ACC112 (cell line): ENCODE results near the gene PPM1J.

ENCODE experiments used
- H2AFZ ChIP-seq: fragments of 200-600 bp; sonication (generic); one replicate; pipeline ENCODE4 v1.6.0; 2017; ENCODE audit warnings: antibody characterized with exemption, low read length; ENCODE audit not compliant: unreplicated experiment
- H3K27ac ChIP-seq: fragments of 200-600 bp; sonication (generic); 2 replicates; pipeline ENCODE4 v1.5.1; 2014; ENCODE audit warnings: low read depth, mild to moderate bottlenecking, antibody characterized with exemption, low read length, moderate library complexity
- H3K27me3 ChIP-seq: fragments of 200-600 bp; sonication (generic); 2 replicates; pipeline ENCODE4 v1.6.1; 2014; ENCODE audit warnings: mild to moderate bottlenecking, antibody characterized with exemption, low read length, moderate library complexity, mixed read lengths; ENCODE audit not compliant: insufficient read depth
- H3K36me3 ChIP-seq: fragments of 200-600 bp; sonication (generic); 2 replicates; pipeline ENCODE4 v1.6.1; 2016; ENCODE audit warnings: mild to moderate bottlenecking, antibody characterized with exemption, low read length, moderate library complexity, mixed read lengths; ENCODE audit not compliant: insufficient read depth
- H3K4me1 ChIP-seq: fragments of 200-600 bp; sonication (generic); one replicate; pipeline ENCODE4 v1.6.1; 2016; ENCODE audit warnings: low read length, mixed read lengths; ENCODE audit not compliant: insufficient read depth, unreplicated experiment, control insufficient read depth
- H3K4me3 ChIP-seq: fragments of 200-600 bp; sonication (generic); 2 replicates; pipeline ENCODE4 v1.5.1; 2014; ENCODE audit warnings: mild to moderate bottlenecking, low read depth, low read length
- H3K79me2 ChIP-seq: fragments of 200-600 bp; sonication (generic); one replicate; pipeline ENCODE4 v1.6.0; 2016; ENCODE audit warnings: low read length; ENCODE audit not compliant: control insufficient read depth, unreplicated experiment, insufficient read depth

Gene PPM1J

DNA sequence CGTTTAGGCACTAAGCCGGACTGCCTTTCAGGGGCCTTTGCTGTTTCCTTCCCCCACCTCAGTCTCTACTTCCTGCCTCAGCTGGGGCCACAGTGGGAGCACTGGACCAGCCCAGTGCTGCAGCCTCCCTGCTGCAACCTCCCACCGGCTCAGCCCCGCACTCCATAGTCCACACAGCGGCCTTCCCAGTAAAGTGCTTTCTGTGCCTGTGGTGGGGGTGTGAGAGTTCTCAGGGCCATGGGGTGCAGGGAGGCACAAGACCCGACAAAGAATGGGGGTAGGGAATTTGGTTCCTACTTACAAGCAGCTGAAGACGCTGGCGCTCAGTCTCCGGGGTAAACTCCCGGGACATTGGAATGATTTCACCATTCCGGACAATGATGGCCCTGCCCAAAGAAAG lies 3.5 kb downstream of the PPM1J start:
- no peaks in the 10 kb centered on the region for H3K36me3 ChIP-seq
- peaks cover 6% of the 10 kb centered on the region for H3K79me2 ChIP-seq
- no peaks in the 10 kb centered on the region for H3K27me3 ChIP-seq
- H3K4me1 ChIP-seq, result peaks cover 8% of the 10 kb centered on the region
- H3K27ac ChIP-seq, result no peak overlapping the region
- no peak overlapping the region for H3K4me3 ChIP-seq
- H2AFZ ChIP-seq, result no peak overlapping the region

DNA sequence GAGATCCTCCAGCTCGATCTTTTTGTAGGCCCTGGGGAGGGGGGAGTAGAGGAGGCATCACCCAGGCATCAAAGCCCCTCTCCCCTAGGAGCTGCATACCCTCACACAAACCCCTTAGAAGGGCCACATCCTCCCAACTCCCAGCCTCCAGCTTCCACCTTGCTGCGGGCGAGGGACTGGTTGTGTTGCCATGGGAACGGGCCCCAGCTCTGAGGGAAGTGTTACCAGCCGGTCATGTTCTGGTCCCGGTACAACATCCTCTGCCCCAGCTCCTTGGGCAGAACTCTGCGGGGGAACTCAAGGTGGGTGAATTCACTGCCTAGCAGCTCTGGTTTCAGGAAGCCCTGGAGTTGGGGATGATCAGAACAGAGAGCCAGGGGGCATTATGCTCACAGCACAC lies 4.1 kb downstream of the PPM1J start:
- no peaks in the 10 kb centered on the region for H3K27me3 ChIP-seq

DNA sequence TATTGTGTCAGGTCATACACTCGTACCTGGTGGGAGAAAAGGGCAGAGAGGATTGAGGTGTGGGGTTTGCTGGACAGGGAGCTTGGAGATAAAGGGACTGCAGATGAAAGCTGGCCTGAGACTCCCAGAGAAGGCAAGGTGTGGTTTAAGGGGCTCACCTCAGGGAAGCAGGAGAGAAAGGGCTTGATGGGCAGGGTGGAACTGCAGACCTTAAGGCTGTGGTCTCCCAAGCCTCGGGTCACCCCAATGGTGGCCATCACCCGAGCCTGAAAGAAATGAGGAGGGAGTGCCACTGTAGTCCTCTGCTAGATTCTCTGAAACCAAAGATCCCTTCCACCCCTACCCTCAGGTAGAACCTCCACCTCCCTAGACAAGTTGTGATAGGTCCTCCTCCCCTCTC lies 4.5 kb downstream of the PPM1J start:
- H3K36me3 ChIP-seq, result no peaks in the 10 kb centered on the region
- no peaks in the 10 kb centered on the region for H3K27me3 ChIP-seq
- H3K4me3 ChIP-seq, result no peak overlapping the region
- peaks cover 17% of the 10 kb centered on the region for H3K79me2 ChIP-seq
- no peak overlapping the region for H3K27ac ChIP-seq
- no peak overlapping the region for H2AFZ ChIP-seq
- peaks cover 8% of the 10 kb centered on the region for H3K4me1 ChIP-seq

More for the DNA sequence above, 4.1 kb downstream of the PPM1J start:
- Histone ChIP-seq H3K4me1 (peaks cover 8% of the 10 kb centered on the region), H3K27ac (no peak overlapping the region), H3K79me2 (peaks cover 12% of the 10 kb centered on the region), H2AFZ (no peak overlapping the region), H3K4me3 (no peak overlapping the region), H3K36me3 (no peaks in the 10 kb centered on the region)

DNA sequence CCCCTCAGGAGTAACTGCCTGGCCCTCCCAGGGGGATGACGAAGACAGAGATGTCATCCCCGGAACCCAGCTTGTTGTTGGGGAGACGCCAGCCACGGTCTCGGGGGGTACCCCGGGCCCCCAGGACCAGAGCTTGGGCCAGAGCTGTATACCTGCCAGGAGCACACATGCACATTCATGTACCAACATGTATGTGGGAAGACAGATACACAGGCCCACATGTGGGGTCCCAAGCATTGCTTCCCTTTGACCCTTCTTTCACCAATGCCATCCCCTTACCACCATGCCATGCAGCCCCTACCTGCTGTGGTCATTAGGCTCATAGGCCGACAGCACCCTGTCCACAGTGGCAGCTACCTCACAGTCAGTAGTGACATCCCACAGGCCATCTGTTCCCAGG lies 5.0 kb downstream of the PPM1J start:
- Histone ChIP-seq H3K27me3 (no peaks in the 10 kb centered on the region), H3K4me1 (peaks cover 8% of the 10 kb centered on the region), H3K27ac (no peak overlapping the region)

DNA sequence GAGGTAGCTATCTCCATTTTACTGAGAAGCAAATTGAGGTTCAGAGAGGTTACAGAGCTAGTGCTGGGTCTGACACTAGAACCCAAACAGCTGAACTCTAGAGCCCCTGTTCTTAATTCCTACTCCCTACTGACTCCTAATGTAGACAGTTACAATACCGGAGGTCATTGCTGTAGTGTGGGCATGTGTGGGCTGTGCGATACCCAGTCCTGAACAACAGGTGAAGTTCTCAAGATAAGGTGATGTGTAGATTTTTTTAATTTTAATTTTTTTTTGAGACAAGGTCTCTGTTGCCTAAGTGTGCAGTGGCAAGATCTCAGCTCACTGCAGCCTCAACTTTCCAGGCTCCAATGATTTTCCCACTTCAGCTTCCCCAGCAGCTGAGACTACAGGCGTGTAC lies 6.6 kb downstream of the PPM1J start:
- Histone ChIP-seq H3K36me3 (no peaks in the 10 kb centered on the region), H3K4me1 (peaks cover 21% of the 10 kb centered on the region), H3K79me2 (peaks cover 34% of the 10 kb centered on the region), H3K27ac (no peak overlapping the region), H3K4me3 (no peak overlapping the region), H3K27me3 (no peaks in the 10 kb centered on the region), H2AFZ (no peak overlapping the region)

More for the DNA sequence above, 5.0 kb downstream of the PPM1J start:
- Histone ChIP-seq H3K79me2 (peaks cover 19% of the 10 kb centered on the region), H3K36me3 (no peaks in the 10 kb centered on the region), H2AFZ (no peak overlapping the region), H3K4me3 (no peak overlapping the region)

DNA sequence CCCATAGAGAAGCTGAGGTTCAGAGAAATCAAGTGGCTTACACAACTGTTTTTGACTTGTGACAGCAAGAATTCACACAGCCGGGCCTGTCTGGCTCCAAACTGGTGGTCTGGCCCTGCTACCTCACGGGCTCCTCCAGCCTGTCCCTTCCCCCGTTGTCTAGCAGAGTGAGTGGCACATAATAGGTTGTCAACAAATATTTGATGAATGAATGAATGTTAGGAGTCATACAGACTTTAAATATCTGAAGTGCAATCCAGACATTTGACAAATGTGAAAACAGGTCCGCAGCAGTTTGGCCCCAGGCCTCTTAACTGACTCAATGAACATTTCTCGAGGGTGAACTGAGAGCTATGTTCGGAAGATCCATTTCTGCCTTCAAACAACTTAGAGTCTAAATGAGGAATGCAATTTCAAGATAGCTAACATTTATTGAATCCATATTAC lies 7.1 kb downstream of the PPM1J start:
- Histone ChIP-seq H3K4me3 (peak overlapping the region; percentile 91), H3K27ac (no peak overlapping the region), H3K27me3 (no peaks in the 10 kb centered on the region), H3K36me3 (no peaks in the 10 kb centered on the region), H3K79me2 (peaks cover 38% of the 10 kb centered on the region), H3K4me1 (peaks cover 21% of the 10 kb centered on the region), H2AFZ (peak overlapping the region; percentile 10)

DNA sequence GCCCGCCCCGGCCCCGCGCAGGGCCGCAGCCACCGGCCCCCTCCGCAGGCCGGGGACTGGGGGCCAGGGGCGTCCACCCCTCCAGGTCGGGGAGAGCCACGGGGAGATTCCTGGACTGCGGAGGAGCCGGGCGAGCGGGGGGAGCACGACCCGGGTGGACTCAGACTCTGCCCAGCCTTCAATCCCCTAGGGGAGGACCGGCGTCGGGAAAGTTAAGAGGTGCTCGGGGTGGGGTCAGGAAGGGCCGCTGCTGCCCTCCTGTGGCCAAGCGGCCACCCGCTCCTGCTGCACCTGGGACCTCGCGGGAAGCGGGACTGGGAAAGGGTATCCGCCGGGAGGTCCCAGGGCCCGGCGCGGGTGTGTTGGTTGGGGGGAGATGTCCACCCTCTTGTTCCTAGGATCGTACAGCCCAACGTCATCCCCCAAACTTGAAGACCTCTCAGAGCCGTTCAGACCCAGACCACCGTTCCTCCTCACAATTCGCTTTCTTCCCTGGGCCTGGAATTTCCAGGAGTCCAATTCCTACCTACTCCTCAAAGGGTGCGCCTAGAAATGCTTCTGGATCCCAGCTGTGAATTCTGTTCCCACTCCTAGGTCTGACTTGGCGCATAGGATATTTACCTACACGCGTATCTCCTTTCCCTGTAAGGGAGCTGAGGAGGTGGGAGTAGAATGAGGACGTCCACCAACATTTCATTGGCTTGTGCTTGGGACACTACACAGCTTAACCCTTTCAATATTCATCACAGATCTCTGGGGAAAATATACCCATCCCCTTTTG lies 7.7 kb downstream of the PPM1J start:
- Histone ChIP-seq H3K4me1 (peaks cover 24% of the 10 kb centered on the region), H2AFZ (peak overlapping the region; percentile 78), H3K4me3 (peak overlapping the region; percentile 91), H3K36me3 (no peaks in the 10 kb centered on the region), H3K79me2 (peaks cover 44% of the 10 kb centered on the region), H3K27ac (no peak overlapping the region), H3K27me3 (no peaks in the 10 kb centered on the region)

DNA sequence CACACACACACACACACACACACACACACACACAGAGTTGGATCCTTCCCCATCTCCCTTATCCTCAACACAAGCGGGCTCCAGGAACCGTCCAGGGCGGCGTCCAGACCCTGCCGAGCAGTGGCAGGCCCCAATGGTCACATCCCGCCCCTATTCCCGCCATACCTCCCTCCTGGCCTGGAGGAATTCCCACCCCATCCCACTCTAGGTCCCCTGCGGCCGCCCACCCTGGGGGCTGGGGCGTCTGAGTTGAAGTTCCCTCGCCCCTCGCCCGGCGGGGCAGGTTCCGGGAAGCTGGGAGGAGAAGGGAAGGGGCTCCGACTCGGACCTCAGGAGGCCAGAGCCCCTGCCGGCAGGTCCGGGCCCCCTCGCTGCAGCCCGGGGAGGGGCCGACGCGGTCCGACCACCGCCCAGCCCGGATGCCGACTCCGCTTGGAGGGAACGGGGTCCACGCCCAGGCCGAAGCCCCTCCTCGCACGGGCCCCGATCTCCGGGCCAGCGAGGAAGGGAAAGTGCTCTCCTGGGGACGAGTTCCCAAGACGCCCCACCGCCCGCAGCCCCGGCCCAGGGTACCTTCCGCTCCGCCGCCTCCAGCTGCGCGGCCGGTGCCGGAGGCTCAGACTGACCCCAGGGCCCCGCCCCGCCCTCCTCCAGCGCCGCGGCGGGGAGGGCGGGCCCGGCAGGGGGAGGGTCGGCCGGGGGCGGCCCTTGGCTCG lies 8.5 kb downstream of the PPM1J start, which contains the start of gene RHOC:
RHOC (minus strand) TSS at position 623 of the 716 bp plus-strand sequence. CDS start 3,328 bp downstream, outside the sequence.
- H3K79me2 ChIP-seq, result peaks cover 46% of the 10 kb centered on the region
- H3K4me1 ChIP-seq, result peaks cover 32% of the 10 kb centered on the region
- peak within 1 kb of the TSS; percentile 78 for H2AFZ ChIP-seq
- H3K36me3 ChIP-seq, result no peaks in the 10 kb centered on the region
- H3K4me3 ChIP-seq, result peak within 1 kb of the TSS; percentile 91
- peak within 1 kb of the TSS; percentile 84 for H3K27ac ChIP-seq
- no peaks in the 10 kb centered on the region for H3K27me3 ChIP-seq

DNA sequence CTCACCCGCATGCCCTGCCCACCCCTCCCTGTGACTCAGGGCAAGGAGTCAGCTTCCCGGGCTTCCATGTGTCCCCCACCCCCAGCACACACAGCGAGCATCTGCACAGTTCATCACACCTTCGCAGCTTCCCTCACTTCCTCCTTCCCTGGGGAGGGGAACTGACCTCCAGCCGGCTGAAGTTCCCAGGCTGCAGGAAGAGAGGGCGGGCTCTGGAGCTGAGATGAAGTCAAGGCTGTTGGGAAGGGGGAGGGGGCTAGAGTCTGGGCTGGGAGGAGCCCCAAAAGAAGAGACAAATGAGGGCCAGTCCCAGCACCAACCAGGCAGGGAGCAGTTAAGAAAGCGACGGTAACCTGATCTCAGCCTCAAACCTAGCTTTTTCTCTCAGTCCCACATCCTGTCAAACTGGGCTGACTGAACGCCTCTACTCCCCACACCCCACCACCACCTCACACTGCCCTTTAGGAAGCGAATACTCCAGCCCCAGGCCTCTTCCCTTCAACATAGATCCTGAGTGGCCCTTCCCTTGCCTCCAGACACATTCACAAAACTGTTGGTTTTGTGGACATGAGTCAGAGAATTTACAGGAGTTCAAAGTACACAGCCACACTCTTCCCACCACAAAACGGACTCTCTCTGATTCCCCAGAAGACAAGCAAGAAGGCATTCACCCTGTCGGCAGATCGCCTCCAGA lies 10.1 kb downstream of the PPM1J start:
- no peaks in the 10 kb centered on the region for H3K36me3 ChIP-seq
- peak overlapping the region; percentile 91 for H3K4me3 ChIP-seq
- H2AFZ ChIP-seq, result no peak overlapping the region
- H3K79me2 ChIP-seq, result peaks cover 46% of the 10 kb centered on the region
- peaks cover 47% of the 10 kb centered on the region for H3K4me1 ChIP-seq
- peak overlapping the region; percentile 84 for H3K27ac ChIP-seq
- no peaks in the 10 kb centered on the region for H3K27me3 ChIP-seq

DNA sequence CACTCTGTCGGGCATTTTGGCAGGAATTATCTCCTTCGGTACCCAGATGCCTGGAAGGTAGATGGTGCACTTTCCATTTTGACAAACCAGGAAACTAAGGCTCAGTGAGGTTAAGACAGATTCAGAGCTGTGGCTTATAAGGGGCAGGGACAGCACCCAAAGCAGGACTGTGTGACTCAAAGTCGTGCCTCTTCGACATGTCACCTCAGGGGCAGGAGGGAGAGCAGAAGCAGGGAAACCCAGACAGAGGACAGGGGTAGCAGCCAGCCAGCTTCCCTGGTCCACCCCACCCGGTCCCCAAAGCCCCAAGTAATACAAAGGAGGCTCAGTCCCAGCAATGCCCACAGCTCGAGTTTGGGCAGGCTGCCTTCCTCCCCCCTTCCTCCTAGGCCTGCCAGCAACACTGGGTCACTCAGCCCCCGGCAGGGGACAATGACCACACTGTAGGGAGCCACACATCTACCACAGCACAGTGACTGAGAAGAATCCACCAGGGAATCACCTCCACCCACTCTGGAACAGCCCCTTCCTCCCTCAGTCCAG lies 10.7 kb downstream of the PPM1J start:
- Histone ChIP-seq H3K27ac (peak overlapping the region; percentile 84), H3K4me1 (peaks cover 53% of the 10 kb centered on the region), H3K79me2 (peaks cover 46% of the 10 kb centered on the region), H3K4me3 (peak overlapping the region; percentile 91), H3K27me3 (no peaks in the 10 kb centered on the region), H2AFZ (no peak overlapping the region), H3K36me3 (no peaks in the 10 kb centered on the region)
